ENCODE results near the gene CFAP58. TPM values are rescaled to one million over a fixed set of nuclear protein-coding genes. Genes with fewer than 3 reads are reported as not detected.

CFAP58 gene
- total RNA-seq, 6 experiments from 2014 or later: 0.10 to 2.9 (median 0.15) TPM; not detected in 2

DNA sequence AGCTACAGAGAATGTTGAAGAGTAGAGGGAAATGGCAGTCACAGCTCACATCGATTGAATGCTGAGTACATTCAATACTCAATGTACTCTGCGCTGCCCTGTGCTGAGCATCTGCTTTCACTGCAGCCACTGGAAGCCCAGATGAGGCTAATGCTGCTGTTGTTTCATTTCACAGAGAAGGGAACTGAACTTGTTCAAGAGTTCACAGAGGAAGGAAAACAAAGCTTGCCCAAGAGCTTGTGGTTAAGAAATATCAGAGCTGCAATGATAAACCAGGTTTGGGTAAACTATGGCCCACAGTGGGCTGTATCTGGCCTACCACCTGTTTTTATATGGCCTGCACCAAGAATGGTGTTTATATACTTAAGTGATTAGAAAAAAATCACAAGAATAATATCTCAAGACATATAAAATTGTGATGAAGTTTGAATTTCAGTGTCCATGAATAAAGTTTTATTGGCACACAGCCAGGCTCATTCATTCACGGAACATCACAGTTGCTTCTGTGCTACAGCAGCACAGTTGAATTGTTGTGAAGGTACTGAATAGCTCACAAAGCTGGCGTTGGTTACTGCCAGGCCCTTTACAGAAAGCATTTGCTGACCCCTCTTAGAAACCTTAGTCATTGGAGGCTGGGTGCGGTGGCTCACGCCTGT, 64.1 kb downstream of the CFAP58 start:
- Histone ChIP-seq H3K36me3 (no peaks in the 10 kb centered on the region), H3K27ac (no peak overlapping the region), H3K27me3 (no peaks in the 10 kb centered on the region), H3K9me3 (no peaks in the 10 kb centered on the region), H3K4me3 (no peak overlapping the region), H3K4me1 (no peaks in the 10 kb centered on the region)
- intact Hi-C loops (cut with DNase I): no loop called here
- DNase-seq (no peak), ATAC-seq (peak; percentile 36 to 93 (median 44))
- TF ChIP-seq, protein P1, sequence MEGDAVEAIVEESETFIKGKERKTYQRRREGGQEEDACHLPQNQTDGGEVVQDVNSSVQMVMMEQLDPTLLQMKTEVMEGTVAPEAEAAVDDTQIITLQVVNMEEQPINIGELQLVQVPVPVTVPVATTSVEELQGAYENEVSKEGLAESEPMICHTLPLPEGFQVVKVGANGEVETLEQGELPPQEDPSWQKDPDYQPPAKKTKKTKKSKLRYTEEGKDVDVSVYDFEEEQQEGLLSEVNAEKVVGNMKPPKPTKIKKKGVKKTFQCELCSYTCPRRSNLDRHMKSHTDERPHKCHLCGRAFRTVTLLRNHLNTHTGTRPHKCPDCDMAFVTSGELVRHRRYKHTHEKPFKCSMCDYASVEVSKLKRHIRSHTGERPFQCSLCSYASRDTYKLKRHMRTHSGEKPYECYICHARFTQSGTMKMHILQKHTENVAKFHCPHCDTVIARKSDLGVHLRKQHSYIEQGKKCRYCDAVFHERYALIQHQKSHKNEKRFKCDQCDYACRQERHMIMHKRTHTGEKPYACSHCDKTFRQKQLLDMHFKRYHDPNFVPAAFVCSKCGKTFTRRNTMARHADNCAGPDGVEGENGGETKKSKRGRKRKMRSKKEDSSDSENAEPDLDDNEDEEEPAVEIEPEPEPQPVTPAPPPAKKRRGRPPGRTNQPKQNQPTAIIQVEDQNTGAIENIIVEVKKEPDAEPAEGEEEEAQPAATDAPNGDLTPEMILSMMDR (IDR thresholded peaks at IDR 0.05): no peak
- TF ChIP-seq POLR2A (IDR thresholded peaks at IDR 0.05): no peak
- WGBS (ENCODE audit: insufficient coverage, low coverage, low lambda C conversion rate, missing lambda C conversion rate): 47% methylated on average over 4 of the region's 6 CpGs

DNA sequence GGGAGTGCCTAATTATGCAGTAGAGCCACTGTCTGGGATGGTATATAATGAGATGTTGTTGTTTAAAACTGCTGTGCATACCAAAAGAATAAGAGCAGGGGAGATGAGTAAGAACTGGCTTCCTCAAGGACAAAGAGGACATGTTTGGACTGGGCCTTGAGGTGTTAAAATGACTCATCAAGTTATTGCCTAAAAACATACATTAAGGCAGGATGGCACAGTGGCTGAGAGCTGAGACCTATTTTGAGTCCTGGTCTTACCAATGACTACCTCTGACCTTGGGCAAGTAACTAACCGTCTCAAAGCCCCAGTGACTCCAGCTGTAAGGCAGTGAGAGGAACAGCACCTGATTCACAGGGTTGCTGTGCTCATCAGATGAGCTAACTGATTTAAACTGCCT, 71.1 kb downstream of the CFAP58 start:
- no peaks in the 10 kb centered on the region for H3K4me1 ChIP-seq
- intact Hi-C loops (cut with DNase I): no loop called here
- TF ChIP-seq, protein P1 (IDR thresholded peaks at IDR 0.05): no peak
- TF ChIP-seq POLR2A (IDR thresholded peaks at IDR 0.05): no peak
- no peak overlapping the region for H3K4me3 ChIP-seq
- ATAC-seq: no peak
- no peak overlapping the region for H3K27ac ChIP-seq
- WGBS (ENCODE audit: insufficient coverage, low coverage, low lambda C conversion rate, missing lambda C conversion rate): 57% methylated on average over 1 of the region's 1 CpG
- no peak for DNase-seq
- no peaks in the 10 kb centered on the region for H3K9me3 ChIP-seq
- H3K36me3 ChIP-seq: no peaks in the 10 kb centered on the region
- no peaks in the 10 kb centered on the region for H3K27me3 ChIP-seq

DNA sequence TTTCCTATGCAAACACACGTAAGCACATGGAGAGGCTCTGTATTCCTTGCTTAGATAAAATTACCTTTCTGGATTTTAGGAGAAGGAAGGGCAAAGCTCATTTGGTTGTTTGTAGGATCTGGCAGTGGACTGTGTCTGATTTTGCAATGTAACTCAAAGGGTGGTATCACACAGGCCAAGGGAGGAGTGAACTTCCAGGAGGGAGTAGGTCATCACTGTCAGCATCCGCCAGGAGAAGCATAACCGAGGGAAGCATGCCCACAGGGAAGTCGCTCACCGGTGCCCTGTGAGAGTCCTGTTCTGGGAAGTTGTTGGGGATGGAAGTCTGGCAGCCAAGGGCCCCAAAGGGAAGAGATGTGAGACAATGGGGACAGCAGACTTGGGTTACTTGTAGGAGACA, 74.4 kb downstream of the CFAP58 start:
- ATAC-seq (no peak), DNase-seq (no peak)
- Histone ChIP-seq H3K9me3 (no peaks in the 10 kb centered on the region), H3K27me3 (no peaks in the 10 kb centered on the region), H3K4me1 (no peaks in the 10 kb centered on the region), H3K36me3 (no peaks in the 10 kb centered on the region), H3K4me3 (no peak overlapping the region), H3K27ac (no peak overlapping the region)
- TF ChIP-seq, protein P1 (IDR thresholded peaks at IDR 0.05): no peak
- TF ChIP-seq POLR2A (IDR thresholded peaks at IDR 0.05): no peak
- intact Hi-C loops (cut with DNase I): no loop called here
- WGBS (ENCODE audit: insufficient coverage, low coverage, low lambda C conversion rate, missing lambda C conversion rate): 60% methylated on average over 5 of the region's 5 CpGs

DNA sequence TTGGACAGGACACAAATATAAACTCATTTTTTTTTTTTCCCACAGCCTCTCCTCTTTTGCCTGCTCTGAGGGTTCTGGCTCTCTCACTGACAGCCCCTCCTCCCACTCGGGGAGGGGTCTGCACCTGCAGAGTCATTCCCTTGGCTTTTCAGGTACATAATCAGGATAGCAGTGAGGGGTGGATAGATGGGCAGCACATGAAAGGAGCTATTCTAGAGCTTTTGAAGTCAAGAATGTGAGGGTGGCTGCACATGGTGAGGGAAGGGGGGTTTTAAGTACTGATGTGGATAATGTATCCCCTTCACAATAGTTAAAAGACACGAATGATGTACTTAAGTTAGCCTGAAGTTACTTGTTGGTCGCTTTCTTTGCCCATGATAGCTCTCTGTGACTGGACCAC, 76.2 kb downstream of the CFAP58 start:
- ATAC-seq (no peak), DNase-seq (no peak)
- 23% methylated on average over 3 of the region's 3 CpGs for WGBS (ENCODE audit: insufficient coverage, low coverage, low lambda C conversion rate, missing lambda C conversion rate)
- no peaks in the 10 kb centered on the region for H3K27me3 ChIP-seq
- TF ChIP-seq, protein P1 (IDR thresholded peaks at IDR 0.05): no peak
- TF ChIP-seq POLR2A (IDR thresholded peaks at IDR 0.05): no peak
- no peaks in the 10 kb centered on the region for H3K36me3 ChIP-seq
- no peak overlapping the region for H3K4me3 ChIP-seq
- intact Hi-C loops (cut with DNase I): no loop called here
- H3K27ac ChIP-seq: no peak overlapping the region
- no peaks in the 10 kb centered on the region for H3K9me3 ChIP-seq
- no peaks in the 10 kb centered on the region for H3K4me1 ChIP-seq
